HepG2 (cell line): ENCODE results near the gene PLOD3. TPM values are rescaled to one million over a fixed set of nuclear protein-coding genes. Genes with fewer than 3 reads are reported as not detected.

ENCODE experiments used
- CBX2 ChIP-seq, 2 experiments: fragments of 200-600 bp in 1 of 2; sonication (generic); formaldehyde crosslinking in 1 of 2; IDR thresholded peaks; 2 replicates each; pipeline versions ENCODE4 v1.7.0 to v1.8.1; 2018 to 2022; ENCODE audit warnings: low read depth in 2 of 2, low read length in 1 of 2, mild to moderate bottlenecking in 1 of 2, missing genetic modification reagents in 1 of 2
- ELF3 ChIP-seq: IDR thresholded peaks from 2 replicates; pipeline ENCODE4 v1.6.1; 2016; ENCODE audit warnings: missing genetic modification reagents, missing compliant biosample characterization
- NFIC ChIP-seq: IDR thresholded peaks from 2 replicates; pipeline ENCODE4 v1.6.1; 2012; ENCODE audit warnings: mild to moderate bottlenecking, low read length, inconsistent platforms
- POLR2A ChIP-seq, 2 experiments: IDR thresholded peaks; 2 replicates each; pipeline ENCODE4 v1.6.1; 2011; ENCODE audit warnings: low read depth in 2 of 2, low read length in 2 of 2, mild to moderate bottlenecking in 1 of 2, moderate library complexity in 1 of 2; ENCODE audit not compliant: insufficient read depth in 1 of 2
- RFX1 ChIP-seq: fragments of 450-650 bp; IDR thresholded peaks from 2 replicates; pipeline ENCODE4 v1.6.1; 2017
- SKI ChIP-seq: fragments of 450-650 bp; IDR thresholded peaks from one replicate; pipeline ENCODE4 v1.6.1; 2018; ENCODE audit warnings: mild to moderate bottlenecking; ENCODE audit not compliant: partially characterized antibody
- SMYD3 ChIP-seq: sonication (generic); formaldehyde crosslinking; IDR thresholded peaks from 2 replicates; pipeline ENCODE4 v1.8.1; 2023; ENCODE audit warnings: mild to moderate bottlenecking, missing genetic modification reagents
- SP5 ChIP-seq: IDR thresholded peaks from 2 replicates; pipeline ENCODE4 v1.6.1; 2016; ENCODE audit warnings: low read depth, borderline replicate concordance
- STAT5B ChIP-seq: sonication (generic); formaldehyde crosslinking; IDR thresholded peaks from 2 replicates; pipeline ENCODE4 v1.4.0; 2020; ENCODE audit warnings: missing genetic modification reagents
- SYNCRIP ChIP-seq: fragments of 200-400 bp; formaldehyde crosslinking; IDR thresholded peaks from 2 replicates; pipeline ENCODE4 v1.6.1; 2018; ENCODE audit warnings: mild to moderate bottlenecking, low read depth, low read length; ENCODE audit not compliant: insufficient read depth
- ZBTB8A ChIP-seq: sonication (generic); formaldehyde crosslinking; IDR thresholded peaks from 2 replicates; pipeline ENCODE4 v1.4.0; 2020; ENCODE audit warnings: mild to moderate bottlenecking, low read depth, missing genetic modification reagents, borderline replicate concordance
- ZNF225 ChIP-seq: sonication (generic); formaldehyde crosslinking; IDR thresholded peaks from 2 replicates; pipeline ENCODE4 v1.4.0; 2020; ENCODE audit warnings: mild to moderate bottlenecking, missing genetic modification reagents
- ZNF30 ChIP-seq: sonication (generic); formaldehyde crosslinking; IDR thresholded peaks from 2 replicates; pipeline ENCODE4 v1.5.0; 2020; ENCODE audit warnings: mild to moderate bottlenecking, missing genetic modification reagents
- ZNF331 ChIP-seq: sonication (generic); formaldehyde crosslinking; IDR thresholded peaks from 2 replicates; pipeline ENCODE4 v1.4.0; 2020; ENCODE audit warnings: missing genetic modification reagents
- ZNF564 ChIP-seq: sonication (generic); formaldehyde crosslinking; IDR thresholded peaks from 2 replicates; pipeline ENCODE4 v1.8.1; 2023; ENCODE audit warnings: mild to moderate bottlenecking, missing genetic modification reagents
- ZNF614 ChIP-seq: IDR thresholded peaks from 2 replicates; pipeline ENCODE4 v1.6.1; 2018; ENCODE audit warnings: missing biosample characterization, missing genetic modification reagents, inconsistent platforms, borderline replicate concordance
- polyA plus RNA-seq, 8 experiments: library from polyadenylated mRNA; depleted of rRNA in 3 of 8; stranded (reverse) in 7 of 8; unstranded in 1 of 8; fragments of >200 nt; fragmentation: Illumina TruSeq in 4 of 8; extraction: Trizol in 4 of 8; gene quantifications; 2 replicates each; pipeline versions ENCODE4 v1.2.1 to v1.2.3, GENCODE V29; 2011 to 2016; ENCODE audit warnings: low read depth in 4 of 8, missing spikeins in 1 of 8, mixed read lengths in 1 of 8; ENCODE audit not compliant: insufficient read depth in 1 of 8
- total RNA-seq, 5 experiments: library from RNA; depleted of rRNA; stranded (reverse); fragments of >200 nt; fragmentation: Illumina TruSeq; extraction: Trizol; gene quantifications; 2 replicates each; pipeline ENCODE4 v1.2.3, GENCODE V29; 2016; ENCODE audit warnings: low read depth in 1 of 5
- TF ChIP-seq, protein P1 (sequence below): sonication (generic); formaldehyde crosslinking; conservative IDR thresholded peaks from 2 replicates; pipeline ENCODE4 v1.4.0; 2020; ENCODE audit warnings: missing genetic modification reagents
- TF ChIP-seq, protein P2 (sequence below): sonication (generic); formaldehyde crosslinking; IDR thresholded peaks from 2 replicates; pipeline ENCODE4 v1.8.1; 2023; ENCODE audit warnings: mild to moderate bottlenecking, inconsistent platforms, moderate library complexity, missing genetic modification reagents, borderline replicate concordance
- TF ChIP-seq, protein P3 (sequence below): sonication (generic); formaldehyde crosslinking; IDR thresholded peaks from 2 replicates; pipeline ENCODE4 v1.8.1; 2022; ENCODE audit warnings: mild to moderate bottlenecking, missing genetic modification reagents
- TF ChIP-seq, protein P4 (sequence below): sonication (generic); formaldehyde crosslinking; IDR thresholded peaks from 2 replicates; pipeline ENCODE4 v1.5.0; 2020; ENCODE audit warnings: missing genetic modification reagents, mild to moderate bottlenecking, borderline replicate concordance
- TF ChIP-seq, protein P5 (sequence below): sonication (generic); formaldehyde crosslinking; IDR thresholded peaks from 2 replicates; pipeline ENCODE4 v1.4.0; 2020; ENCODE audit warnings: mild to moderate bottlenecking, missing genetic modification reagents

The PLOD3 gene
- total and polyA plus RNA-seq, 2 of the 13 experiments (the other 11 are each of a cell fraction or from before 2014, with no cell fraction given), result 65.8 to 67.4 TPM

DNA sequence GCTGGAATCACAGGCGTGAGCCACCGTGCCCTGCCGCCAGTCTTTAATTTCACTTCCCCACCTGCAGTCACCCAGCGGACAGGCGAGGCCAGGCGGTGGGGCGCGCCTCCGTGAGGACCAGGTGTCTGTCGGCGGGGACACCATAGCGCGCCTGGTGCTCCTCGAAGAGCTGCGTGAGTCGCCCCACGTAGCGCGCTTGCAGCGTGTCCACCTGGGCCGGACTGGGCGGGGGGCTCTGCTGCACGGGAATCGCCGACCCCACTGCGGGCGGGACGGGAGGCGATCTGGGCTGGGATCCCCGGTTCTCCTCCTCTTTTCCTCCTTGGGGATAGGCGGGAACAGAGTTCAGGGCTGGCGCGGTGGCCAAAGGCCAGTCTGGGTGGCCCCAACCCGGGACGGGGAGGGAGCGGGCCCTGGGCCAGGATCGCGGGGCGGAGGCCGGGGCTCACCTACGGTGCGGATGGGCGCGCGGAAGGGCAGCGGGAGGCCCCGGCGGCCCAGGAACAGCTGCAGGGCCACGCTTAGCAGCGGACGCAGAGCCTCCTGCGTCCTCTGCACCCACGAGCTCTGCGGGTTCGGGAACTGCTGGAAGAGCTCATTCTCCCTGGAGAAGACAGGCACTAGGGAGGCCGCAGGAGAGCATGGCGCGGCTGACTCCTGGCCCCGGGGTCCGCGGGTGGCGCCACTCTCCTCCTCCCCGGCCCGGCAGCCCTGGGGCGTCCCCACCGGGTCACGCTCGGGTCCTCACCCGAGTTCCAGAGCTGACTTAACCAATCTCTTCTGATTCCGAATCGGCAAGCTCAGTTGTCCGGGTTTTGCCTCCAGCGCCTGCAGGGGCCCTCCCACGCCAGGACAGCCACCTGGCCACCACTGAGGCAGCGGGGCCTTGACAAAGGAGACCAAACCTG, 15.4 kb downstream of the PLOD3 start (continued):
- TF ChIP-seq SMYD3 (CRISPR knock-in tag) (0 out of 2 replicates have a peak, but pooled peaks have one; percentile 35), NFIC (no peak), RFX1 (no peak), ZNF331 (CRISPR knock-in tag) (no peak), SKI (peak; percentile 43), ZNF614 (CRISPR knock-in tag) (no peak), STAT5B (no peak), ZNF564 (CRISPR knock-in tag) (no peak), SP5 (CRISPR knock-in tag) (no peak), ZNF225 (peak; percentile 47; the same call in 1 of the 2 replicates), POLR2A (IDR thresholded peaks at IDR 0.05; ENCODE audit: insufficient read depth in 1 of 2, low read depth in 2 of 2, low read length in 2 of 2) (peak; percentile 66 to 71; a peak in 3 of 4 replicates), ELF3 (CRISPR knock-in tag) (no peak; the same call in 1 of the 2 replicates), ZNF30 (peak; percentile 91), ZBTB8A (CRISPR knock-in tag) (no peak), CBX2 (IDR thresholded peaks at IDR 0.05; ENCODE audit: low read depth, low read length) (no peak), CBX2 (CRISPR knock-in tag; IDR thresholded peaks at IDR 0.05; ENCODE audit: low read depth) (peak; percentile 34; the same call in 1 of the 2 replicates), SYNCRIP (no peak)
- TF ChIP-seq, protein P1, sequence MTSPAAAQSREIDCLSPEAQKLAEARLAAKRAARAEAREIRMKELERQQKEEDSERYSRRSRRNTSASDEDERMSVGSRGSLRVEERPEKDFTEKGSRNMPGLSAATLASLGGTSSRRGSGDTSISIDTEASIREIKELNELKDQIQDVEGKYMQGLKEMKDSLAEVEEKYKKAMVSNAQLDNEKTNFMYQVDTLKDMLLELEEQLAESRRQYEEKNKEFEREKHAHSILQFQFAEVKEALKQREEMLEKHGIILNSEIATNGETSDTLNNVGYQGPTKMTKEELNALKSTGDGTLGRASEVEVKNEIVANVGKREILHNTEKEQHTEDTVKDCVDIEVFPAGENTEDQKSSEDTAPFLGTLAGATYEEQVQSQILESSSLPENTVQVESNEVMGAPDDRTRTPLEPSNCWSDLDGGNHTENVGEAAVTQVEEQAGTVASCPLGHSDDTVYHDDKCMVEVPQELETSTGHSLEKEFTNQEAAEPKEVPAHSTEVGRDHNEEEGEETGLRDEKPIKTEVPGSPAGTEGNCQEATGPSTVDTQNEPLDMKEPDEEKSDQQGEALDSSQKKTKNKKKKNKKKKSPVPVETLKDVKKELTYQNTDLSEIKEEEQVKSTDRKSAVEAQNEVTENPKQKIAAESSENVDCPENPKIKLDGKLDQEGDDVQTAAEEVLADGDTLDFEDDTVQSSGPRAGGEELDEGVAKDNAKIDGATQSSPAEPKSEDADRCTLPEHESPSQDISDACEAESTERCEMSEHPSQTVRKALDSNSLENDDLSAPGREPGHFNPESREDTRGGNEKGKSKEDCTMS, result no peak
- TF ChIP-seq, protein P2, sequence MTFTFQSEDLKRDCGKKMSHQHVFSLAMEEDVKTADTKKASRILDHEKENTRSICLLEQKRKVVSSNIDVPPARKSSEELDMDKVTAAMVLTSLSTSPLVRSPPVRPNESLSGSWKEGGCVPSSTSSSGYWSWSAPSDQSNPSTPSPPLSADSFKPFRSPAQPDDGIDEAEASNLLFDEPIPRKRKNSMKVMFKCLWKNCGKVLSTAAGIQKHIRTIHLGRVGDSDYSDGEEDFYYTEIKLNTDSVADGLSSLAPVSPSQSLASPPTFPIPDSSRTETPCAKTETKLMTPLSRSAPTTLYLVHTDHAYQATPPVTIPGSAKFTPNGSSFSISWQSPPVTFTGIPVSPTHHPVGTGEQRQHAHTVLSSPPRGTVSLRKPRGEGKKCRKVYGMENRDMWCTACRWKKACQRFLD (CRISPR knock-in tag), result no peak
- TF ChIP-seq, protein P3, sequence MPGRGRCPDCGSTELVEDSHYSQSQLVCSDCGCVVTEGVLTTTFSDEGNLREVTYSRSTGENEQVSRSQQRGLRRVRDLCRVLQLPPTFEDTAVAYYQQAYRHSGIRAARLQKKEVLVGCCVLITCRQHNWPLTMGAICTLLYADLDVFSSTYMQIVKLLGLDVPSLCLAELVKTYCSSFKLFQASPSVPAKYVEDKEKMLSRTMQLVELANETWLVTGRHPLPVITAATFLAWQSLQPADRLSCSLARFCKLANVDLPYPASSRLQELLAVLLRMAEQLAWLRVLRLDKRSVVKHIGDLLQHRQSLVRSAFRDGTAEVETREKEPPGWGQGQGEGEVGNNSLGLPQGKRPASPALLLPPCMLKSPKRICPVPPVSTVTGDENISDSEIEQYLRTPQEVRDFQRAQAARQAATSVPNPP (CRISPR knock-in tag), result peak; percentile 58; the same call in 1 of the 2 replicates
- TF ChIP-seq, protein P4, sequence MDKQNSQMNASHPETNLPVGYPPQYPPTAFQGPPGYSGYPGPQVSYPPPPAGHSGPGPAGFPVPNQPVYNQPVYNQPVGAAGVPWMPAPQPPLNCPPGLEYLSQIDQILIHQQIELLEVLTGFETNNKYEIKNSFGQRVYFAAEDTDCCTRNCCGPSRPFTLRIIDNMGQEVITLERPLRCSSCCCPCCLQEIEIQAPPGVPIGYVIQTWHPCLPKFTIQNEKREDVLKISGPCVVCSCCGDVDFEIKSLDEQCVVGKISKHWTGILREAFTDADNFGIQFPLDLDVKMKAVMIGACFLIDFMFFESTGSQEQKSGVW, result no peak
- TF ChIP-seq, protein P5, sequence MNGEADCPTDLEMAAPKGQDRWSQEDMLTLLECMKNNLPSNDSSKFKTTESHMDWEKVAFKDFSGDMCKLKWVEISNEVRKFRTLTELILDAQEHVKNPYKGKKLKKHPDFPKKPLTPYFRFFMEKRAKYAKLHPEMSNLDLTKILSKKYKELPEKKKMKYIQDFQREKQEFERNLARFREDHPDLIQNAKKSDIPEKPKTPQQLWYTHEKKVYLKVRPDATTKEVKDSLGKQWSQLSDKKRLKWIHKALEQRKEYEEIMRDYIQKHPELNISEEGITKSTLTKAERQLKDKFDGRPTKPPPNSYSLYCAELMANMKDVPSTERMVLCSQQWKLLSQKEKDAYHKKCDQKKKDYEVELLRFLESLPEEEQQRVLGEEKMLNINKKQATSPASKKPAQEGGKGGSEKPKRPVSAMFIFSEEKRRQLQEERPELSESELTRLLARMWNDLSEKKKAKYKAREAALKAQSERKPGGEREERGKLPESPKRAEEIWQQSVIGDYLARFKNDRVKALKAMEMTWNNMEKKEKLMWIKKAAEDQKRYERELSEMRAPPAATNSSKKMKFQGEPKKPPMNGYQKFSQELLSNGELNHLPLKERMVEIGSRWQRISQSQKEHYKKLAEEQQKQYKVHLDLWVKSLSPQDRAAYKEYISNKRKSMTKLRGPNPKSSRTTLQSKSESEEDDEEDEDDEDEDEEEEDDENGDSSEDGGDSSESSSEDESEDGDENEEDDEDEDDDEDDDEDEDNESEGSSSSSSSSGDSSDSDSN (CRISPR knock-in tag), result peak; percentile 99
